ENCODE data around the gene OCLN. TPM values are rescaled to one million over a fixed set of nuclear protein-coding genes. Genes with fewer than 3 reads are reported as not detected.
"Not testable (repeated sequence)": the region's sequence is repeated elsewhere in the genome, so short reads cannot be mapped to it uniquely, and the experiment has no call there.

The OCLN gene
- total RNA-seq, 1 donor from 2014 or later: 2.0 TPM

- DNase-seq: no peak
- no peaks in the 10 kb centered on the region for H3K4me1 ChIP-seq
- no peaks in the 10 kb centered on the region for H3K27me3 ChIP-seq (ENCODE audit: low read depth)
- no peaks in the 10 kb centered on the region for H3K9me3 ChIP-seq (replicated peaks)
- intact Hi-C loops (cut with micrococcal nuclease): no loop called here
- H3K27ac ChIP-seq (replicated peaks): no peak overlapping the region
- no peak for TF ChIP-seq CTCF (IDR thresholded peaks at IDR 0.05; ENCODE audit: borderline replicate concordance)
- no peaks in the 10 kb centered on the region for H3K36me3 ChIP-seq
- H3K4me3 ChIP-seq: no peak overlapping the region
Measured at GRCh38 chr5:69477170-69477569, 15.4 kb upstream of the OCLN start.

GRCh38 chr5:69478296-69478695 lies 14.3 kb upstream of the OCLN start:
- intact Hi-C loops (cut with micrococcal nuclease); H3K9me3 ChIP-seq (replicated peaks); H3K4me1 ChIP-seq; DNase-seq; H3K27ac ChIP-seq (replicated peaks); H3K4me3 ChIP-seq; H3K27me3 ChIP-seq (ENCODE audit: low read depth); H3K36me3 ChIP-seq: not testable (repeated sequence)

DNA sequence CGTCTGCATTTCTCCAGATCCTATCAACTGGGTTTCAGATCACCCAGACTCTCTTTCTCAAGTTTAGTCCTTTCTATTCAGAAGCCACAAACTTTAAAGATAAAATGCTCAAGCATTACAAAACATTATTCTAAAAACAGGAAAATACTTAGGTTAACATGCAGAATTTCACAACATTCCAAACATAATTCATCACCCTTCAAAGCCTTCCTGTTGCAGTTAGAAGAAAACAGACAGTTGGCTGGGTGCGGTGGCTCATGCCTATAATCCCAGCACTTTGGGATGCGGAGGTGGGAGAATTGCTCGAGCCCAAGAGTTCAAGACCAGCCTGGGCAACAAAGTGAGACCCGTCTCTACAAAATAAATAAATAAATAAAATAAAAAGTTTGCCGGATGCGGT lies 7.7 kb upstream of the OCLN start:
- no peak for TF ChIP-seq CTCF (IDR thresholded peaks at IDR 0.05; ENCODE audit: borderline replicate concordance)
- Histone ChIP-seq H3K27me3 (ENCODE audit: low read depth) (peaks cover 27% of the 10 kb centered on the region), H3K27ac (replicated peaks) (no peak overlapping the region), H3K4me1 (no peaks in the 10 kb centered on the region), H3K36me3 (no peaks in the 10 kb centered on the region), H3K9me3 (replicated peaks) (no peaks in the 10 kb centered on the region), H3K4me3 (no peak overlapping the region)
- DNase-seq: no peak
- intact Hi-C loops (cut with micrococcal nuclease): no loop called here

DNA sequence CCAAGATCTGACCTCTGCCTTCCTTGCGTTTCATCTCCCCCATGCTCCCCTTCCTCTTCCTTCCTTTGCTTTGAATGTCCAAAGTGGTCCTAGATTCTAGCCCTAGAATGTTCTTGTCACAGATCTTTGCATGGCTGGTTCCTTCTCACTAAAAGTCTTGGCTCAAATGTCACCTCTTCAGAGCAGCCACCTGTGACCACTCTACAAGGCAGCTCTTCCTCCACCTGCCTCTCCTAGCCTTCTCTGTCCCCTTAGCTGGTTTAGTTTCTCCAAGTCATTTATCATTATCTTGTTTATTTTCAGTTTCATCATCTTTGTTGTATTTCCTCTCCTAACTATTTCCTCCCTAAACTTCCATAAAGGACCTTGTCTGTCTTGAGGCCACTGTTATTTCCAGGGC lies 7.1 kb upstream of the OCLN start:
- Histone ChIP-seq H3K27me3 (ENCODE audit: low read depth) (peaks cover 32% of the 10 kb centered on the region), H3K36me3 (no peaks in the 10 kb centered on the region), H3K9me3 (replicated peaks) (no peaks in the 10 kb centered on the region), H3K4me3 (no peak overlapping the region), H3K27ac (replicated peaks) (no peak overlapping the region), H3K4me1 (no peaks in the 10 kb centered on the region)
- intact Hi-C loops (cut with micrococcal nuclease): no loop called here
- DNase-seq: no peak
- no peak for TF ChIP-seq CTCF (IDR thresholded peaks at IDR 0.05; ENCODE audit: borderline replicate concordance)

- no peak for DNase-seq
- intact Hi-C loops (cut with micrococcal nuclease): no loop called here
- Histone ChIP-seq H3K4me3 (no peak overlapping the region), H3K27me3 (ENCODE audit: low read depth) (peaks cover 62% of the 10 kb centered on the region), H3K36me3 (no peaks in the 10 kb centered on the region), H3K4me1 (peaks cover 24% of the 10 kb centered on the region), H3K27ac (replicated peaks) (no peak overlapping the region), H3K9me3 (replicated peaks) (no peaks in the 10 kb centered on the region)
- TF ChIP-seq CTCF (IDR thresholded peaks at IDR 0.05; ENCODE audit: borderline replicate concordance): no peak
Measured at GRCh38 chr5:69489246-69489645, 3.3 kb upstream of the OCLN start.

DNA sequence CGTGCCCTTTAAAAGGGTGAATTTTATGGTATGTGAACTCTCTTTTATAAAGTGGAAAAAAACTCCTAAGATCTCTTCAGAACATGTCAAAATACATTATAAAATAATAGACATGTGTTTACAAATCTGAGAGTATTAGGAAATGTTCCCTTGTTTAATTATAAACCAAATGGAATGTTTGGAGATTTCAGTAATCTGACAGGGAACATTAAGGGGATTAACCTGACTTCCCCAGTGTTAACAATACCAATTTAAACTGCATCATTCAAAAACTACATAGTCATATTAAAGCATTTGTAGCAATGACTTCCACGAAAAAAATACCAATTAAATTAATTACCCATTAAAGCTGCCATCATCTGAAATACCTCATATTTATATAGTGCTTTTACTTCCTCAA lies 1.6 kb upstream of the OCLN start:
- peaks cover 70% of the 10 kb centered on the region for H3K27me3 ChIP-seq (ENCODE audit: low read depth)
- no peak overlapping the region for H3K27ac ChIP-seq (replicated peaks)
- no peaks in the 10 kb centered on the region for H3K36me3 ChIP-seq
- no peak overlapping the region for H3K4me3 ChIP-seq
- H3K4me1 ChIP-seq: peaks cover 24% of the 10 kb centered on the region
- no peak for DNase-seq
- H3K9me3 ChIP-seq (replicated peaks): no peaks in the 10 kb centered on the region
- intact Hi-C loops (cut with micrococcal nuclease): no loop called here
- no peak for TF ChIP-seq CTCF (IDR thresholded peaks at IDR 0.05; ENCODE audit: borderline replicate concordance)
